ENCODE data around the gene ACOT11. TPM values are rescaled to one million over a fixed set of nuclear protein-coding genes. Genes with fewer than 3 reads are reported as not detected.

The ACOT11 gene
- total and polyA plus RNA-seq, 10 of the 15 experiments (the other 5 are each of a cell fraction or from before 2014, with no cell fraction given): 0.04 to 0.85 (median 0.39) TPM; not detected in 1

GRCh38 chr1:54507033-54507870 lies 40.8 kb upstream of the ACOT11 start:
- Histone ChIP-seq H3K4me2 (ENCODE audit: control insufficient read depth, insufficient read depth) (no peak overlapping the region), H3K9ac (ENCODE audit: control insufficient read depth, insufficient read depth, low read length) (no peak overlapping the region), H3K27ac (ENCODE audit: control insufficient read depth, insufficient read depth) (no peak overlapping the region), H4K20me1 (ENCODE audit: control insufficient read depth, insufficient read depth) (no peaks in the 10 kb centered on the region), H3K9me3 (replicated peaks; ENCODE audit: control insufficient read depth, insufficient read depth, low read length) (no peaks in the 10 kb centered on the region), H3K4me3 (no peak overlapping the region), H2AFZ (ENCODE audit: control insufficient read depth, low read depth, low read length) (no peak overlapping the region), H3K4me1 (ENCODE audit: control insufficient read depth, insufficient read depth, low read length) (no peaks in the 10 kb centered on the region), H3K79me2 (ENCODE audit: control insufficient read depth, insufficient read depth, low read length) (no peaks in the 10 kb centered on the region), H3K27me3 (replicated peaks in 1 of 2; ENCODE audit: control insufficient read depth in 2 of 2, insufficient read depth in 2 of 2, low read length in 1 of 2) (no peaks in the 10 kb centered on the region; a peak in 1 of 4 replicates), H3K36me3 (ENCODE audit: control insufficient read depth in 2 of 2, insufficient read depth in 2 of 2, low read length in 1 of 2) (no peaks in the 10 kb centered on the region)
- in situ Hi-C loops (cut with MboI): no loop called here
- RAD21 ChIA-PET (ENCODE audit: unreplicated experiment): no interaction called here
- intact Hi-C loops (cut with micrococcal nuclease; ENCODE audit: unreplicated experiment): no loop called here
- WGBS (ENCODE audit: insufficient coverage, insufficient replicate concordance, low lambda C conversion rate, missing lambda C conversion rate): 60% methylated on average over 17 of the region's 17 CpGs
- SMC1A ChIA-PET (ENCODE audit: uncharacterized antibody, unreplicated experiment): no interaction called here
- no peak for DNase-seq (ENCODE audit: low read depth, low spot score)
- no peak for FAIRE-seq
- ATAC-seq: no peak
- POLR2A ChIA-PET: no interaction called here
- TF ChIP-seq SREBF2 (IDR thresholded peaks at IDR 0.05; ENCODE audit: low read length) (no peak), SUZ12 (IDR thresholded peaks at IDR 0.05; ENCODE audit: unreplicated experiment) (no peak), FOXM1 (IDR thresholded peaks at IDR 0.05; ENCODE audit: low read depth, low read length) (no peak), EP300 (IDR thresholded peaks at IDR 0.05; ENCODE audit: borderline replicate concordance in 1 of 2, control insufficient read depth in 1 of 2, low read depth in 2 of 2, low read length in 2 of 2) (no peak), BCL11A (IDR thresholded peaks at IDR 0.05; ENCODE audit: low read depth, low read length) (no peak), CBFB (IDR thresholded peaks at IDR 0.05; ENCODE audit: low read depth) (no peak), STAT1 (conservative IDR thresholded peaks at IDR 0.05) (no peak), NR2C1 (IDR thresholded peaks at IDR 0.05) (no peak), BMI1 (IDR thresholded peaks at IDR 0.05; ENCODE audit: borderline replicate concordance) (no peak), ZBTB11 (CRISPR knock-in tag; IDR thresholded peaks at IDR 0.05) (no peak), PAX8 (IDR thresholded peaks at IDR 0.05) (no peak), ZNF274 (IDR thresholded peaks at IDR 0.05; ENCODE audit: insufficient read depth, insufficient read length) (no peak), STAT3 (IDR thresholded peaks at IDR 0.05; ENCODE audit: low read depth, low read length) (no peak), EED (IDR thresholded peaks at IDR 0.05; ENCODE audit: low read depth) (no peak)
- CTCF ChIA-PET: no interaction called here
- no TSS peak for BruUV-seq (replicated peaks)
